Suprapubic skin (tissue), 4 donors: ENCODE results near the gene DNAJC27.

Experiments used
- EP300 ChIP-seq: sonication (generic); formaldehyde crosslinking; IDR thresholded peaks from one replicate; pipeline ENCODE4 v1.6.1; 2017; ENCODE audit warnings: antibody characterized with exemption
- POLR2AphosphoS5 ChIP-seq, 3 donors: sonication (generic); formaldehyde crosslinking; IDR thresholded peaks; one replicate each; pipeline ENCODE4 v1.6.1; 2017; ENCODE audit warnings: antibody characterized with exemption in 3 of 3
- TF ChIP-seq, protein P1 (sequence below), 2 donors: fragments of 200-600 bp in 1 of 2; fragments of 450-650 bp in 1 of 2; sonication (generic) in 1 of 2; IDR thresholded peaks; one replicate each; pipeline ENCODE4 v1.5.1; 2016 to 2019; ENCODE audit warnings: antibody characterized with exemption in 2 of 2, mild to moderate bottlenecking in 1 of 2, moderate library complexity in 1 of 2

DNA sequence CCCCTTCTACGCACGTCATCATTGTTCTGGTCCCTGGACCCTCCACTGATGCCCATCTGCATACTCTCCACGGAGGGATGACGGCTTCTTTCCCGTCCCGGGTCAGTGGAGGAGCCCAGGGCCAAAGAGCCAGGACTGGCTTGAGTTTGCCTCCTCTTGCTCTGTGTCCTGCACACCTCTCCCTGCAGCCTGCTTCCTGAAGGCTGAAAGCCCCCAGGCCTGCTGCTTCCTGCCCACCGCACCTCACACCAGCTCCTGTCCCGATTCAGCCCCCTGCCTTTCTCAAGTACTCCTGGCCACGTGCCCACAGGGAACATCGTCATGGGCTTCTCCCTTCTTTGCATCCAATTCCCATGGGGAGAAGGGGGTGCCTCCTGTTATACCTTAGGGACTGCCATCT is 58.8 kb downstream of the DNAJC27 start:
- TF ChIP-seq, protein P1, sequence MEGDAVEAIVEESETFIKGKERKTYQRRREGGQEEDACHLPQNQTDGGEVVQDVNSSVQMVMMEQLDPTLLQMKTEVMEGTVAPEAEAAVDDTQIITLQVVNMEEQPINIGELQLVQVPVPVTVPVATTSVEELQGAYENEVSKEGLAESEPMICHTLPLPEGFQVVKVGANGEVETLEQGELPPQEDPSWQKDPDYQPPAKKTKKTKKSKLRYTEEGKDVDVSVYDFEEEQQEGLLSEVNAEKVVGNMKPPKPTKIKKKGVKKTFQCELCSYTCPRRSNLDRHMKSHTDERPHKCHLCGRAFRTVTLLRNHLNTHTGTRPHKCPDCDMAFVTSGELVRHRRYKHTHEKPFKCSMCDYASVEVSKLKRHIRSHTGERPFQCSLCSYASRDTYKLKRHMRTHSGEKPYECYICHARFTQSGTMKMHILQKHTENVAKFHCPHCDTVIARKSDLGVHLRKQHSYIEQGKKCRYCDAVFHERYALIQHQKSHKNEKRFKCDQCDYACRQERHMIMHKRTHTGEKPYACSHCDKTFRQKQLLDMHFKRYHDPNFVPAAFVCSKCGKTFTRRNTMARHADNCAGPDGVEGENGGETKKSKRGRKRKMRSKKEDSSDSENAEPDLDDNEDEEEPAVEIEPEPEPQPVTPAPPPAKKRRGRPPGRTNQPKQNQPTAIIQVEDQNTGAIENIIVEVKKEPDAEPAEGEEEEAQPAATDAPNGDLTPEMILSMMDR (IDR thresholded peaks at IDR 0.05) = no peak
- no peak for TF ChIP-seq EP300
- no peak for TF ChIP-seq POLR2AphosphoS5 (IDR thresholded peaks at IDR 0.05)
